B cell (primary cell): Measurements from ENCODE around the gene REN. TPM values are rescaled to one million over a fixed set of nuclear protein-coding genes. Genes with fewer than 3 reads are reported as not detected.

Experiments used
- ATAC-seq: fragments of 200-7000 bp; cut with Tn5 transposase; one replicate; pipeline ENCODE4 v1.10.0; 2021; ENCODE audit warnings: low read depth, mild to moderate bottlenecking, moderate number of reproducible peaks, moderate library complexity
- CTCF ChIA-PET: fragments of 350-600 bp; sonication (Branson Sonifier 250); formaldehyde crosslinking; loops from one replicate; lab custom pipeline; 2021; ENCODE audit warnings: antibody characterized with exemption, inconsistent platforms; lab: Charles Lee
- POLR2A ChIA-PET: fragments of 350-600 bp; sonication (Branson Sonifier 250); formaldehyde crosslinking; loops from one replicate; lab custom pipeline; 2021; ENCODE audit warnings: antibody characterized with exemption; lab: Charles Lee
- DNase-seq: peaks from one replicate; pipeline ENCODE4 v3.0.0; 2013
- H2AFZ ChIP-seq: 2 replicates; pipeline ENCODE4 v1.6.1; 2012; ENCODE audit warnings: mild to moderate bottlenecking, low read depth, low read length; ENCODE audit not compliant: insufficient read depth, poor library complexity, severe bottlenecking
- H3K27ac ChIP-seq, 2 donors: 1 replicate in 1 of 2; 2 replicates in 1 of 2; pipeline ENCODE4 v1.5.1; 2012 to 2013; ENCODE audit warnings: low read length in 2 of 2, mild to moderate bottlenecking in 2 of 2, moderate library complexity in 1 of 2
- H3K27me3 ChIP-seq, 4 experiments: fragments of 200-600 bp in 1 of 4; sonication (generic) in 1 of 4; replicated peaks in 1 of 4; 1 replicate in 2 of 4; 2 replicates in 2 of 4; pipeline versions ENCODE4 v1.6.1 to v1.7.0; 2013 to 2016; ENCODE audit warnings: low read length in 3 of 4, mild to moderate bottlenecking in 2 of 4, mixed read lengths in 1 of 4, moderate library complexity in 1 of 4; ENCODE audit not compliant: insufficient read depth in 4 of 4, control insufficient read depth in 3 of 4; ENCODE audit errors: control extremely low read depth in 1 of 4
- H3K36me3 ChIP-seq, 2 experiments: replicated peaks in 1 of 2; 1 replicate in 1 of 2; 2 replicates in 1 of 2; pipeline versions ENCODE4 v1.6.1 to v1.7.1; 2013; ENCODE audit warnings: low read length in 1 of 2; ENCODE audit not compliant: insufficient read depth in 2 of 2, control insufficient read depth in 1 of 2; ENCODE audit errors: control extremely low read depth in 1 of 2, extremely low read depth in 1 of 2
- H3K4me1 ChIP-seq, 2 donors: fragments of 200-600 bp in 1 of 2; sonication (generic) in 1 of 2; 1 replicate in 1 of 2; 2 replicates in 1 of 2; pipeline versions ENCODE4 v1.5.1 to v1.6.1; 2013 to 2017; ENCODE audit warnings: low read length in 2 of 2; ENCODE audit not compliant: control insufficient read depth in 2 of 2, insufficient read depth in 2 of 2
- H3K4me2 ChIP-seq: replicated peaks from 2 replicates; pipeline ENCODE3; 2012; ENCODE audit warnings: mild to moderate bottlenecking, low read depth, low read length; ENCODE audit not compliant: poor library complexity, severe bottlenecking
- H3K4me3 ChIP-seq, 5 experiments: fragments of 200-600 bp in 1 of 5; sonication (generic) in 1 of 5; 1 replicate in 3 of 5; 2 replicates in 2 of 5; pipeline versions ENCODE4 v1.5.1 to v1.7.0; 2011 to 2016; ENCODE audit warnings: low read length in 4 of 5, mild to moderate bottlenecking in 4 of 5, low read depth in 2 of 5, control low read depth in 1 of 5, moderate library complexity in 1 of 5; ENCODE audit not compliant: insufficient read depth in 1 of 5; ENCODE audit errors: control extremely low read depth in 1 of 5, extremely low read depth in 1 of 5
- H3K79me2 ChIP-seq: fragments of 200-600 bp; sonication (generic); one replicate; pipeline ENCODE4 v1.6.0; 2016; ENCODE audit warnings: low read length; ENCODE audit not compliant: control insufficient read depth, insufficient read depth
- H3K9ac ChIP-seq: fragments of 200-600 bp; sonication (generic); 2 replicates; pipeline ENCODE4 v1.6.1; 2017; ENCODE audit warnings: mild to moderate bottlenecking, low read length, moderate library complexity
- H3K9me3 ChIP-seq, 3 donors: one replicate each; pipeline versions ENCODE4 v1.6.1 to v1.7.1; 2013; ENCODE audit warnings: low read length in 2 of 3; ENCODE audit not compliant: control insufficient read depth in 2 of 3, insufficient read depth in 1 of 3; ENCODE audit errors: control extremely low read depth in 1 of 3
- H4K20me1 ChIP-seq: 2 replicates; pipeline ENCODE4 v1.6.0; 2012; ENCODE audit warnings: mild to moderate bottlenecking, low read length; ENCODE audit not compliant: insufficient read depth, control insufficient read depth, poor library complexity, severe bottlenecking
- H3K27ac Mint-ChIP-seq: one replicate; pipeline ENCODE4 v1.8.0; 2021; ENCODE audit warnings: mixed read lengths
- H3K27me3 Mint-ChIP-seq: one replicate; pipeline ENCODE4 v1.8.0; 2021; ENCODE audit warnings: mixed read lengths
- H3K4me1 Mint-ChIP-seq: one replicate; pipeline ENCODE4 v1.8.0; 2021; ENCODE audit warnings: mixed read lengths
- H3K4me3 Mint-ChIP-seq: one replicate; pipeline ENCODE4 v1.8.0; 2021; ENCODE audit warnings: mixed read lengths
- H3K9me3 Mint-ChIP-seq: one replicate; pipeline ENCODE4 v1.8.0; 2022; ENCODE audit warnings: mixed read lengths; ENCODE audit not compliant: insufficient read depth
- CTCF ChIP-seq: fragments of 200-600 bp; IDR thresholded peaks from one replicate; pipeline ENCODE4 v1.8.0; 2022; ENCODE audit warnings: antibody characterized with exemption, mild to moderate bottlenecking
- EZH2 ChIP-seq: IDR thresholded peaks from 2 replicates; pipeline ENCODE4 v1.6.1; 2012; ENCODE audit warnings: borderline replicate concordance, low read depth, mild to moderate bottlenecking, moderate library complexity, low read length; ENCODE audit not compliant: insufficient read depth, poor library complexity, severe bottlenecking
- WGBS: methylation state at CpG from one replicate; pipeline ENCODE4 v1.1.5; 2013; ENCODE audit warnings: missing lambda C conversion rate; ENCODE audit not compliant: insufficient coverage; 5-methylcytosine and 5-hydroxymethylcytosine counted together
- intact Hi-C: fragments of 100-400 bp; cut with micrococcal nuclease; formaldehyde crosslinking; loops from one replicate; pipeline ENCODE4 v1.10.0; 2022
- polyA plus RNA-seq: library from polyadenylated mRNA; depleted of rRNA; stranded (reverse); fragments of >200 nt; gene quantifications from 2 replicates; pipeline ENCODE4 v1.2.3, GENCODE V29; 2012
- total RNA-seq, 2 donors: library from RNA; stranded (reverse); fragments of 120-200 nt in 1 of 2; gene quantifications; 1 replicate in 1 of 2; 2 replicates in 1 of 2; pipeline versions ENCODE4 v1.2.3 to v1.2.4, GENCODE V29; 2013 to 2022

REN gene
- total and polyA plus RNA-seq, 2 donors (not counting 1 experiment from before 2014, with no cell fraction given), result not detected

- ATAC-seq (no peak), DNase-seq (no peak)
- TF ChIP-seq EZH2, result no peak
- TF ChIP-seq CTCF, result no peak
- Mint-ChIP-seq H3K9me3 (no peaks in the 10 kb centered on the region), H3K4me3 (no peak overlapping the region), H3K27ac (no peak overlapping the region), H3K27me3 (peaks cover 4% of the 10 kb centered on the region), H3K4me1 (peaks cover 3% of the 10 kb centered on the region)
- Histone ChIP-seq H3K4me1 (no peaks in the 10 kb centered on the region), H3K27me3 (no peaks in the 10 kb centered on the region), H3K9me3 (no peaks in the 10 kb centered on the region), H3K9ac (no peak overlapping the region), H3K27ac (no peak overlapping the region), H3K4me3 (no peak overlapping the region), H4K20me1 (no peaks in the 10 kb centered on the region), H3K4me2 (no peak overlapping the region), H3K79me2 (no peaks in the 10 kb centered on the region), H3K36me3 (no peaks in the 10 kb centered on the region), H2AFZ (no peak overlapping the region)
- ChIA-PET CTCF (interaction anchor here (1.2 kb wide), 1 partner anchor 13 kb away, joined by 7 read pairs; no protein-coding TSS in a partner anchor), POLR2A (no interaction called here)
- intact Hi-C loops, result no loop called here
- WGBS, result 97% methylated on average over 4 of the region's 4 CpGs
These were observed 49.6 kb downstream of the REN start for GRCh38 chr1:204116539-204116938.

GRCh38 chr1:204115116-204115515, 51.0 kb downstream of the REN start:
- H3K27me3 Mint-ChIP-seq, result peaks cover 4% of the 10 kb centered on the region
- DNase-seq, result no peak
- no peaks in the 10 kb centered on the region for H3K4me1 ChIP-seq
- ATAC-seq, result no peak
- ChIA-PET POLR2A (interaction anchor here (0.7 kb wide), 1 partner anchor 14 kb away, joined by 12 read pairs; no protein-coding TSS in a partner anchor), CTCF (interaction anchor here (0.8 to 1.2 kb wide), 2 partner anchors 14 to 89 kb away, joined by 3 to 7 read pairs; no protein-coding TSS in a partner anchor)
- H2AFZ ChIP-seq, result no peak overlapping the region
- no peak overlapping the region for H3K4me3 ChIP-seq
- no peak overlapping the region for H3K4me2 ChIP-seq
- peaks cover 3% of the 10 kb centered on the region for H3K4me1 Mint-ChIP-seq
- 50% methylated on average over 2 of the region's 4 CpGs for WGBS
- H3K4me3 Mint-ChIP-seq, result no peak overlapping the region
- no peaks in the 10 kb centered on the region for H3K9me3 ChIP-seq
- H3K9ac ChIP-seq, result no peak overlapping the region
- no peaks in the 10 kb centered on the region for H3K9me3 Mint-ChIP-seq
- no peak overlapping the region for H3K27ac ChIP-seq
- H3K27ac Mint-ChIP-seq, result no peak overlapping the region
- no peaks in the 10 kb centered on the region for H3K79me2 ChIP-seq
- intact Hi-C loops, result no loop called here
- TF ChIP-seq EZH2, result no peak
- no peaks in the 10 kb centered on the region for H3K36me3 ChIP-seq
- no peaks in the 10 kb centered on the region for H4K20me1 ChIP-seq
- no peaks in the 10 kb centered on the region for H3K27me3 ChIP-seq
